HG02623 (cell line): Measurements from ENCODE around the gene GAGE10.
"Not testable (repeated sequence)": the region's sequence is repeated elsewhere in the genome, so short reads cannot be mapped to it uniquely, and the experiment has no call there.

Experiments used
- ATAC-seq: cut with Tn5 transposase; IDR thresholded peaks from one replicate; pipeline ENCODE4 v1.9.1; 2021; ENCODE audit warnings: moderate library complexity; ENCODE audit not compliant: unreplicated experiment

GAGE10 gene

DNA sequence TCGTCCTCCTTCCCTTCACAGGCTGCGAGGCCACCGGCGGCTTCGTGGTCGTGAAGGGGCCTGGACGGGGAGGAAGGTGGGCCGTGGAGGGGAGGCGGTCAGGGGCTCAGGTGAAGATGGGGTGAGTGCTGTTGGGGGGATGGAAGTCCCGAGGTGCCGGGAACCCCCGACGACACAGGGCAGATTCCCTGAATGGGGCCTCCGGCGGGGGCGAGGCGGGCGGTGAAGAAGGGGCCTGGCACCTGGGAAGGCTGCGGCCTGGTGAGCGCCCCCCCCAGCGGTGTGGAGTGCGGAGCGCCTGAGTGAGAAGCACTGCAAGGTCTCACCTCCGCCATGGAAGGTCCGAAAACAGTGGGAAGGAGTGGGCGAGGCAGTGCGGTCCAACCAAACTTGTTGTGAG, 18.8 kb downstream of the GAGE10 start:
- ATAC-seq: not testable (repeated sequence)

DNA sequence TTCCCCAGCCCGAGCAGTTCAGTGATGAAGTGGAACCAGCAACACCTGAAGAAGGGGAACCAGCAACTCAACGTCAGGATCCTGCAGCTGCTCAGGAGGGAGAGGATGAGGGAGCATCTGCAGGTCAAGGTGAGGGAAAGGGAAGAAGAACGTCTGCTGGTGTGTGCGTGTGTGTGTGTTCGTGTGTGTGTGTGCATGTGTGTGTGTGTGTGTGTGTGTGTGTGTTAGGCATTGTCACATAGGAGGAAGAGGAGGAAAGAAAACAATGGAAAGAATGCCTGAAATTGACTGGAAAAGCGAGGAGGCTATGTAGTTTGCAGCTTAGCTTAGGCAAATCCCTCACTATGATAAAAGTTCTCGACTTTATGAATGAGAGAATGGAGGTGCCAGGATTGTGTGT, 20.3 kb downstream of the GAGE10 start:
- ATAC-seq: not testable (repeated sequence)

DNA sequence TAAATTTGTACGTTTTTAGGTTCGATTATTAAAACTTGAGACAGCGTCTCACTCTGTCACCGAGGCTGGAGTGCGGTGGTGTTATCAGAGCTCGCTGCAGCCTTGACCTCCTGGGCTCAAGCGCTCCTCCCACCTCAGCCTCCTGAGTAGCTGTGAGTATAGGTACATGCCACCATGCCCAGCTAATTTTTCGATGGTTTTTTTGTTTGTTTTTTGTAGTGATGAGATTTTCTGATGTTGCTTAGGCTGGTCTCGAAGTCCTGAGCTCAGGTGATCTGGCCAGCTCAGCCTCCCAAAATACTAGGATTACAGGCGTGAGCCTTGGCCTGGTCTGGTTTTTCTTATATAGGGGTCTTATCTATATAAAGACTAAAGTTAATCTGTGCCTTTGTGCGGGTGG, 27.0 kb downstream of the GAGE10 start:
- not testable (repeated sequence) for ATAC-seq

DNA sequence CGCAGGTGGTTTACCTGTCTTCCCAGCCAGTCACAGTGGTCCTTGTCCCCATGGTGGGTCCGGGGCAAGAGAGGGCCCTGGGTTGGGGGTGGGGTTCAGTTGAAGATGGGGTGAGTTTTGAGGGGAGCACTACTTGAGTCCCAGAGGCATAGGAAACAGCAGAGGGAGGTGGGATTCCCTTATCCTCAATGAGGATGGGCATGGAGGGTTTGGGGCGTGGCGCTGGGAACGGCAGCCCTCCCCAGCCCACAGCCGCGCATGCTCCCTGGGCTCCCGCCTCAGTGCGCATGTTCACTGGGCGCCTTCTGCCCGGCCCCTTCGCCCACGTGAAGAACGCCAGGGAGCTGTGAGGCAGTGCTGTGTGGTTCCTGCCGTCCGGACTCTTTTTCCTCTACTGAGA, 27.8 kb downstream of the GAGE10 start, which contains the start of gene GAGE13:
GAGE13 (plus strand) TSS at position 301 of the 400 bp plus-strand sequence. CDS start 1,156 bp downstream, outside the sequence.
- ATAC-seq: not testable (repeated sequence)

DNA sequence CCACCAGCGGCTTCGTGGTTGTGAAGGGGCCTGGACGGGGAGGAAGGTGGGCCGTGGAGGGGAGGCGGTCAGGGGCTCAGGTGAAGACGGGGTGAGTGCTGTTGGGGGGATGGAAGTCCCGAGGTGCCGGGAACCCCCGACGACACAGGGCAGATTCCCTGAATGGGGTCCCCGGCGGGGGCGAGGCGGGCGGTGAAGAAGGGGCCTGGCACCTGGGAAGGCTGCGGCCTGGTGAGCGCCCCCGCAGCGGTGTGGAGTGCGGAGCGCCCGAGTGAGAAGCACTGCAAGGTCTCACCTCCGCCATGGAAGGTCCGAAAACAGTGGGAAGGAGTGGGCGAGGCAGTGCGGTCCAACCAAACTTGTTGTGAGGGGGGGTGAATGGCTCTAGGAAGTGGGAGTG, 28.4 kb downstream of the GAGE10 start:
- not testable (repeated sequence) for ATAC-seq

DNA sequence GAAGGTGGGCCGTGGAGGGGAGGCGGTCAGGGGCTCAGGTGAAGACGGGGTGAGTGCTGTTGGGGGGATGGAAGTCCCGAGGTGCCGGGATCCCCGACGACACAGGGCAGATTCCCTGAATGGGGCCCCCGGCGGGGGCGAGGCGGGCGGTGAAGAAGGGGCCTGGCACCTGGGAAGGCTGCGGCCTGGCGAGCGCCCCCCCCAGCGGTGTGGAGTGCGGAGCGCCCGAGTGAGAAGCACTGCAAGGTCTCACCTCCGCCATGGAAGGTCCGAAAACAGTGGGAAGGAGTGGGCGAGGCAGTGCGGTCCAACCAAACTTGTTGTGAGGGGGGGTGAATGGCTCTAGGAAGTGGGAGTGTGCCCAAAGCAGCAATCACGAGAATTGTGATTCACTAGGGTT, 38.0 kb downstream of the GAGE10 start:
- not testable (repeated sequence) for ATAC-seq

DNA sequence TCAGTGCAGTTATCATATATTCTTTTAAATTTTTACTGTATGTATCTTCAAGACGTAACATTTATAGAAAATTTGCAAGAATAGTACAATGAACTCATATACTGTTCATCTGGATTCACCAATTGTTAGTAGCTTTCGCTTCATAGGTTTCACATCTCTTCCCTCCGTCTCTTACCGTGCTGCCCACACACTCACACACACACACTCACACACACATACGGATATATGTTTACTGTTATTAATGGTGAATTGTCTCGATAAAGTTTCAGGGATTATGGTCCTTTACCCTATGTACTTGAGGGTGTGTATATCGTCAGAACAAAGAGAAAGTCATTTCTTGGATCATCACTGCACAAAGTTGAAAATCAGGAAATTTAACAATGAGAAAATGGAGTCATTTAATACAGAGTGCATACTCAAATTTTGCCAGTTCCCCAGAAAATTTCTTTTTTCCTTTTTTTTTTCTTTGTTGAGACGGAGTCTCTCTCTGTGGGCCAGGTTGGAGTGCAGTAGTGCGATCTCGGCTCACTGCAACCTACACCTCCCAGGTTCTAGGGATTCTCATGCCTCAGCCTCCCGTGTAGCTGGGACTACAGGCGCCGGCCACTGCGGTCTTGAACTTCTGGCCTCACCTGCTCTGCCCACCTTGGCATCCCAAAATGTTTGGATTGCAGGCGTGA, 41.2 kb downstream of the GAGE10 start:
- not testable (repeated sequence) for ATAC-seq

DNA sequence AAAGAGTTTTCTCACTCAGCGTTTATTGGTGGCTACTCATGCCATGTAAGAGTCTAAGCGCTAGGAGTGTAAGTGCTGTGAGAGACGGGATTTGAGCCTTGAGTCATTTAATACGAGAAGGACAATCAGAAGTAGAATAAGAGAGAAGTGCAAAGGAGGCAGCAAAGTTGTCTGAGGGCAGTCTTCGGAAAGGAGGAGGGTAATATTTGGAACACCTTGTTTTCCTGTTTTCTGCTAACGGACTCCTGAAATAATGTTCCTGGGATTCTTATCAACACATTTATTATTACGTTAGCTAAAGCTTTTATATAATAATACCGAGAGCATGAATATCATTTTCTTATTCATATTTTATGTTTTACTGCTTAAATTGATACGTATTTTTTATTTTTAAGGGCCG, 42.0 kb downstream of the GAGE10 start:
- not testable (repeated sequence) for ATAC-seq

DNA sequence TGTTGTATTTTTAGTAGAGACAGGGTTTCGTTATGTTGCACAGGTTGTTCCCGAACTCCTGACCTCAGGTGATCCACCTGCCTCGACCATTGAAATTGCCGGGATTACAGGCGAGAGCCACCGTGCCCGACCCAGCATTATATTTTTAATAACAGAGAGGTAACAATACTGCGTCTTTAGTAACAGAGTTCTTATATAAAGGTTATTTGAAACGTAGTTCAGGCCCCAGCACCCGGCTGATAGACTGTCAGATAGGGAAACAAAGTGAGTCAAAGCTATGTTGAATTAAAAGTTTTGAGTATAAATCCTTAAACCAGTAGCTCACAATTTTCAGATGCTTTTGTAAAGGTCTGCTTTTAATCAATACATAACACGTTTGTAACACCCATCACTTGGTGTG, 42.7 kb downstream of the GAGE10 start:
- not testable (repeated sequence) for ATAC-seq
